NCI-H1436 treated with DMSO at 0.1 percent for 48 hours (cell line): ENCODE measurements around the gene ECHDC1.
"Not testable (repeated sequence)": the region's sequence is repeated elsewhere in the genome, so short reads cannot be mapped to it uniquely, and the experiment has no call there.

Source experiments
- DNase-seq: peaks from one replicate; lab custom pipeline; 2025; lab: John Stamatoyannopoulos, UW

Gene ECHDC1, protein sequence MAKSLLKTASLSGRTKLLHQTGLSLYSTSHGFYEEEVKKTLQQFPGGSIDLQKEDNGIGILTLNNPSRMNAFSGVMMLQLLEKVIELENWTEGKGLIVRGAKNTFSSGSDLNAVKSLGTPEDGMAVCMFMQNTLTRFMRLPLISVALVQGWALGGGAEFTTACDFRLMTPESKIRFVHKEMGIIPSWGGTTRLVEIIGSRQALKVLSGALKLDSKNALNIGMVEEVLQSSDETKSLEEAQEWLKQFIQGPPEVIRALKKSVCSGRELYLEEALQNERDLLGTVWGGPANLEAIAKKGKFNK

DNA sequence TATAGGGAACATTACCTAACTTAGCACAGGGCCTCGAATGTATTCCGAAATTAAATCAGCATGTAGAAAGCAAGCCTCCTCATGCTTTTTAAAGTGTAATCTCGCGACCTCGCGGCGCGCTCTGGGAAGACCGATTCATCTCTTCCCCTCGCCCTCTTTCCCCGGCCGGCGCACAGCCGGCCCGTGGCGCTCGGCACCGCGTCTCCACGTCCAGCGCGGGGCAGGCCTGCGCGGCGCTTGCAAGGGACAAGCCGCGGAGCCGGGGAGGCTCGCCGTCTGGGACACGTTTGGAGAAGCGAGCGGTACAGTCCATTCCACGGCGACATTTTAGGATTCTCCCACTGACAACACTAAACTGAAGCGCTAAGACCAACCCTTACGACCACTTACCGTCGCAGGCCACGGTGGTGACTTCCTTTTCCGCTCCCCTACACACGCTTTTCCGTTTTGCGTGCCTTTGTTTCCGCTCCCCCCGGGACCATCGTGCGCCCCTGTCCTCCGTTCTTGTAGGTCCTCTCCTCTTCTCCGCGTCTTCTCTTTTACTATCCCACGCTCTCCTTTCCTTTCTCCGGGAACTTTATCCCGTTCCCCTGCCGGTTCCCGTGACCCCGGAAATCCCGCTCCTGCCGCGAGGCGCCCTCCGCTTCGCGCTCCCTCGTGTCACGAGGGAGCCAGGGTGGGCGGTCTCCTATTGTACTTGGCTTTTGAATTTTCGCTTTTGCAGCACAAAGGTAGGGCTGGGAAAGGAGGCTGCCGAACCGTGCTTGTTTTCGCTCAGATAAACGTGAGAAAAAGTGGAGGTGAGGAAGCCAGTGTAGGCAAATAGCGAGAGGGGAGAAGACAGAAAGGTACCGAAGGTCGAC lies at the start of gene ECHDC1:
Gene ECHDC1 (minus strand): TSS at position 664 of the 863 bp plus-strand sequence. CDS start 12,581 bp downstream, outside the sequence.
- peak; percentile 6 for DNase-seq

DNA sequence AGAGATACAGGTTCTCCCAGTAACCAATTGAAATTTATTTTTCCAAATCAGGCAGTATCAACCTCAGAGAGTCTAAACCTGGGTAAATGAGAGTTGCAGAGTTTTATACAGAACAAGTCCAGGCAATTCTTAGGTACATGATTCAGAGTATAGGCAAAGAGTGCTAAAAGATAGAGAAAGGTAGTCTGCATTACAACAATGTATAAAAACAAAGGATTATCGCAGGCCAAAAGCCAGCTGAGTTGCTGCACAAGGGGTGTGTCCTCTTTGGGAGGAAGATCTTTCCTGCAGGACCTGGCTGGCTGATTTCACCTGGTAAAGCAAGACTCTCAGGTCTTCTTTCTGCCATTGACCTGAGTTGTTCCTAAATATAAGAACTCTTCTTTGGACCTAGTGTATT lies 48.9 kb upstream of the ECHDC1 start:
- no peak for DNase-seq

DNA sequence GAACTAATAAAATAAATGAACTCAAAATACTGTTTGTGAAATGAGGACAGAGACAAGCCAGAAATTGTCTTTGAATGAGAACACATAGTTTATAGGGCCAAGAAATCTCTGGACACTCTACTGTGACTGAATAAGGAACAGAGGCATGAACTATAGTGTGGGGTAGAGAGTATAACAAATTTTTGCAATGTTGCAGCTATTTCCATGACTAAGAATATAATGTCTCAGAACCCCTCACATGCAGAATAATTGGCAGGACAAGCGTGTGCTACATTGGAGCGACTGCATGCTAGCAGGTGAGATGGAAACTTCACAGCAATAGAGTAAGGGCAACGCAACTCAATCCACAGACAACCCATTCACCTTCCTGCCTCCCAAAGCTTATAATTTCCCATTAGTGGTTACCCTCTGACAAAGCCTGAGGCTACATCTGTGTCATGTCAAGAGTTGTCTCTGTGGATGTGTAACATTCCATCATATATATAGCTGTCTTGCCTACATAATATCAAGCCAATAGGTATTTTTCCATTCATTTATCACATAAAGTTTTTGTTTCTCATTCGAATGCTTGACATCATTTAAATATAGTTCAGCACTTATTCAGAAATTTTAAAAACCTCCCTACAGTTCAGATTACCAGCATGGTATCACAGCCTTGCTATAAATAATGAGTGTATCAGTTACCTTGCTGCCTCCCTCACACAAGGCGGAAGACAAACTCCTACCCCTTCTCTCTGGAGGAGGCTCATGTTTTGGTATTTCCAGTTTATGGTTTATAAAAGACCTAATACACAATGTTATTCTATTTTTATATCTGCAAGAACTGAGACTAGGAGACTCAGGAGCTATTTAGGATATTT lies 47.9 kb upstream of the ECHDC1 start:
- DNase-seq, result no peak

DNA sequence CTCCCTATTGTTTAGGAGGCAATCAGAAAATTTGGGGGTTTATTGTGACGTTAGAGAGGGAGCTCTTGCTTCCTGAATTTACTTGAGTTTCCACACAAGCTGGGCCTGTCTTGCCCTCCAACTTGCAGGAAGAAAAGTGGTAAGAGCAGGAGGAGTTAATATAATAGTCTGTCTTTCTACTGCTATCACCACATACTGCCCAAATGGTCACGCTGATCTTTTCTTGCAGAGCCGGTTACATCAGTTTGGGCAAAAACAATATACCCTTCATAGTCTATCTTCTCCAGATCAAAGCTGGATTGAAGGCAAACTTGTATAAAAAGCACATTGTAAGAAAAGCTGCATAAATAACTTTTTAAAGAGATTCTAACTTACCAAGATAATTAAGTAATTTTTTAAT lies 46.3 kb upstream of the ECHDC1 start:
- DNase-seq, result no peak

DNA sequence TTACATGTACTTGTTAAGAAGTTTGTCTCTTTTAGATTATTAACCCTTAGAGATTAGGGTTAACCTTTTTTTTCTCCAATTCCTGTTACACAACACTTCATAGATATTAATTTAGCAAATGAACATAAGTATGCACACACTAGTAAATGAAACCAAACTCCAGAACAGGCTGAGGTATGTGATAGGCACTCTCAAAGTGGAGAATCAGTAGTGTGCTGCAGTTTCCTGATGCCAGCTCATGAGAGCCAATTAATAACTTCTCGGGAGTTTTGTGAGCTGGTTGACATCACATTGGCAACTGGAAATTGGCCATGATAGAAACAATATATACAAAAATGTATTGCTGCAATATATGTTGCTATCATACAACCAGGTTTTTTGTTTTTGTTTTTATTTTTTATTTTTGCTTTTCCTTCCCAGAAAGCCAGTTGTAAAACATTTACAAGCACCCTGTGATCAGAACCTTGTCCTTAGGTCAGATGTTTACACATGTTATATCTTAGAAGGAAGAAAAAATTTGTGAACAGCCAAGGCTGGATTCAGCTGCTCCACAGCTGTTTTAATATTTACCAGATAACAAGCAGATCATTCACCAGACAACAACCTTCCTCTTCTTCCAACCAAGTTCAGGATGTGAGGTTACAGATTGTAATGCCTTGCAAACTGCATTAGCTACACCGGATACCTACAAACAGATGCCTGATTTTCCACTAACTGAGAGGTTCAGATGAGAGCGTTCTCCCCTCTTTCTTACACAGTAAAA lies 42.4 kb upstream of the ECHDC1 start:
- no peak for DNase-seq

DNA sequence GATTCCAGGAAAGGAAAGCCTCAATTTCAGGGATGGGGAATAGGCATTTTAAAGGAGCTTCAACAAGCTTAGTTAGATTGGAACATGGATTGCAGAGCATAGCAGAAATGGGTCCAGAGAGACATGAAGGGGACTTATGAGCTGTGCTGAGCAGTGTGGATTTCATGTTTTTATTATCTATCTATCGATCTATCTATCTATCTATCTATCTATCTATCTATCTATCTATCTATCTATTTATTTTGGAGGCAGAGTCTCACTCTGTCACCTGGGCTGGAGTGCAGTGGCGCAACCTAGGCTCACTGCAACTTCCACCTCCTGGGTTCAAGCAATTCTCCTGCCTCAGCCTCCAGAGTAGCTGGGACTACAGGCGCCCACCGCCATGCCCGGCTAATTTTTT lies 41.4 kb upstream of the ECHDC1 start:
- DNase-seq, result not testable (repeated sequence)

DNA sequence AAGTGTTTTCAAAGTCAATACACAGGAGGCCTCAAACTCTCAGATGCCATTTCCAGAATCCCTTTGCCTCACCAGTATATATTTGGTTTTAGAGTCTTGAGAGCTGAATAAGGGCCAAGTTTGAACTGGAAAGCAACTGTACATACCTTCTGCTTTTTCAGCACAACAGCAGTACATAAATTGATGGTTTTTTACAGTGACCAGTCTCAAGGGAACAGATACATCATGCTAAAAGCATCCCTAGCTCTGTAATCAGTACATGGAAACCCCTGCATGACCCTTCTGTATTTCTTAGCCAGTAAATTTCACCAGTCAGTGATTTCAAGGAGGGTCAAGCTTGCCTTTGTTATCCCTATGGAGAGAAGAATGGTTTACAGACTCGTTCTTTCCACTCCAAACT lies 40.6 kb upstream of the ECHDC1 start:
- no peak for DNase-seq

DNA sequence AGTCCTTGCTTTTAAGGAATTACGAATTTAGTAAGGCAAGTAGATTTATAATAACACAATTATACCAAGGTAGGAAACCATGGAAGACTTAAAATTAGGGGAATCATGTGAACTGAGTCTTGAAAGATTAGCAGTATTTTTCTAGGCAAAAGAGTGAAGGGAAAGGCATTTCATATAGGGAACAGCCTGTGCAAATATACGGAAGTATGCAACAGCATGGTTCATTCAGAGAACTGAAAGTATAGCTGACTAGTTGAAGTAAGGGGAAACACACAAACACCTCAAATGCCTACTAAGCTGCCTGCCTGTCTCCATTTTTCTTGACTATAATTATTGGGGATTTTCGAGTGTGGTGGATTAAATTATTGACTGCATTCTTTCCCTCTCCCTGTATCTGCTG lies 39.0 kb upstream of the ECHDC1 start:
- no peak for DNase-seq

DNA sequence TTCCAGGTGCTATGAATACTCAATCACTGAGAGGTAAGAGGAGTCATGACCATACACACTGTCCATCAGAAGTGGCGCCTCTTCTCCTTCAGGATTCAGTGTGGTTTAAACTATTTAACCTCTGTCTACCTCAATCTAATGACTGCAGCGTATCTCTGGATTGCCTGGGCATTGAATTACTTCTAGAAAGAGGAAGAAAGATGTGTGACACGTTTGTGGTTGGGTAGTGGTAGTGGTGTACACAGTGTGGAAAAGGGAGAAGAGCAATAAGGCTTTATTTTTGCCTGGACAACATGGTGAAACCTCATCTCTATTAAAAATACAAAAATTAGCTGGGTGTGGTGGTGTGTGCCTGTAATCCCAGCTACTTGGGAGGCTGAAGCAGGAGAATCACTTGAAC lies 38.0 kb upstream of the ECHDC1 start:
- DNase-seq, result no peak

DNA sequence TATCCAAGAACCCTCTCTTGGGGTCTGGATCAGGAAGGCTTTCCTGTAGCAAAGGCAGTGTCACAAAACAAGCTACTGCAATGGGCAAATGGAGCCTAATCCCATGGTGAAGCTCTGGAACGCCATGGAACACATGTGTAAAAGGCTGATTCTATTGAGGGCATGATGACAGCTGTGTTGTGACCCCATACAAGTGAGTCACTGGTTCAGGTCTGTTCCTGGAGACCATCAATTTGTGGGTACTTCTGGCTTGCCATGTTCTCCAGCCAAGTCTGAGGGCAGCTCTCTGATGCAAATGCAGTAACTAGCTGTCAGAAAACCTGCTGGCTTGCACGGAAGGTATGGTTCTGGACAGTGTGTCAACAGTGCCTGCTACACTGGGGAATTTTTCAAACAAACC lies 33.3 kb upstream of the ECHDC1 start:
- DNase-seq, result no peak

DNA sequence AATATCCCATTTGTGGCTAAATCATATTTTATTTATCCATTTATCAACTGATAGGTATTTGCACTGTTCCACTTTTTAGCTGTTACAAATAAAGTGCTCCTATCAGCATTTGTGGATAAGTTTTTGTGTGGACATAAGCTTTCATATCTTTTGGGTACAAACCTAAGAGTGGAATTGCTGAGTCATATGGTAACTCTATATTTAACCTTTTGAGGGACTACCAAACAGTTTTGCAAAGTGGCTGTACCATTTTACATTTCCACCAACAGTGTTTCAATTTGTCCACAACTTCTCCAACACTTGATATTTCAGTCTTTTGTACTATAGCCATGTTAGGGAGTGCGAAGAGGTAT lies 23.6 kb upstream of the ECHDC1 start:
- DNase-seq, result no peak

DNA sequence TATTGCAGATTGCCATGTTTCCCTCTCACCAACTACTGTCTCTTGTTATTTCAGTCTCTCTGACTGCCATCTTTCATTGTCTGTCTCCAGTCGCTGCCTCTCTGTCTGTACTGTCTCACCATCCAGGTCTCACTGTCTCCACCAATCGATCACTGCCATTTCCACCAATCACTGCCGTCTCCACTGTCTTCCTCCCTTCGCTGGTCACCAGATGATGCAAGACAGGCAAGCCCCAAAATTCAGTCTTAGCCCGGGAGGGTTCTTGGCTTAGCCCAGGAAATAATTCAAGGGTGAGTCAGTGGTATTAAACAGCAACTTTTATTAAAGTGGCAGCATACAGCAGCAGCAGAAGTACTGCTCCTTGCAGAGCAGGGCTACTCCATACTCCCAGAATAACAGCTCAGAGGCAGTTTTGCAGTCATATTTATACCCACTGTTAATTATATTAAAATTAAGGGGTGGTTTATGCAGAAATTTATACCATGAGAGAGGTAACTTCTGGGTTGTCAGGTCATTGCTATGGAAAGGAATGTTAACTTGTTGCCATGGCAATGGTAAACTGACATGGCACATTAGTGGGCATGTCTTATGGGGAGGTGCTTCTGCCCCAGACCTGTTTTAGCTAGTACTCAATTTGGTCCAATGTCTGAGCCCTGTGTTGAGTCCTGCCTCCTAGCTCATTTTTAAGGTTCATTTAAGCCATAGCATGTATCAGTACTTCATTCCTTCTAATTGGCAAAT lies 23.0 kb upstream of the ECHDC1 start:
- DNase-seq, result no peak

DNA sequence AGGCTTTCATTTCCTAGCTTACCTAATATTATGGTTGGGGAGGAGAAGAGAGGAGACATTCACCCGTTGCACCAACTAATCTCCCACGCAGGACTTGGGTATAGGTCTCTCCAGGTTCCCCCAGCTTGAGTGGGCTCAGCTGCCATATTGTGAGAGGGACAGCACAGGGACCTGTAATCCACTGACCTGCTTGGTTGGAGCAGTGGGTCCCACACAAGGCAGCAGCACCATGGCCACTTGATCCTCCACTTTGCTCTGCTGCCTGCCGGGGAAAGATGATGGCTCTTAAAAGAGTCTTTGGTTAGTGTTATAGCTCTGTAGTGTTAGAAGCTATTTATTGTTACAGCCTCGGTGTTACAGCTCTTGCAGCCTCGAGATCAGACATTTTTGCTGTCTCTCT lies 22.5 kb upstream of the ECHDC1 start:
- no peak for DNase-seq

DNA sequence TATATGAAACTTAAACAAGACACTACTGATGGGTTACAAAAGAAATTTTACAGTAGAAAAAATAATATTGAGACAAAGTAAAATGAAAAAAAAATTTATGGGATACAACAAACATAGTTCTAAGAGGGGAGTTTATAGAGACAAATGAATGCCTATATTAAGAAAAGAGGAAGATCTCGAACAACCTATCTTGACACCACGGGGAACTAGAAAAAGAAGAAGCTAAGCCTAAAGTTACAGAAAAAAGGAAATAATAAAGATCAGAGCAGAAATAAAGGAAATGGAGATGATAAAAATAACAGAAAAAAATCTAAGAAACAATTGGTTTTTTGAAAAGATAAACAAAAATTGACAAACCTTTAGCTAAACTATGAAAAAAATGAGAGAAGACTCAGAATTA lies 9.1 kb upstream of the ECHDC1 start:
- no peak for DNase-seq

DNA sequence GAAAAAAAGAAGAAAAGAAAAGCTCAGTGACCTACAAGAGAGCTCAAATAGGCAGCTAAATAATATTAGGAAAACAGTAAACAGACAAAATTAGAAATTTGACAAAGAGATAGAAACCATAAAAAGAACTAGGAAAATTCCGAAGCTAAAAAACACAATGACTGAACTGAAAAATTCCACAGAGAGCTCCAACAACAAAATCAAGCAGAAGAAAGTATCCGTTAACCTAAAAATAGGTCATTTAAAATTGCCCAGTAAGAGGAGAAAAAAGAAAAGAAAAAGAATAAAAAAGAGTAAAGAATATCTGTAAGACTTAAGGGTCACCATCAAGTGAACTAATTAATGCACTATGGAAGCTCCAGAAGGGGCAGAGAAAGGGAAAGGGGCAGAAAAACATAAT lies 6.6 kb upstream of the ECHDC1 start:
- DNase-seq, result no peak

DNA sequence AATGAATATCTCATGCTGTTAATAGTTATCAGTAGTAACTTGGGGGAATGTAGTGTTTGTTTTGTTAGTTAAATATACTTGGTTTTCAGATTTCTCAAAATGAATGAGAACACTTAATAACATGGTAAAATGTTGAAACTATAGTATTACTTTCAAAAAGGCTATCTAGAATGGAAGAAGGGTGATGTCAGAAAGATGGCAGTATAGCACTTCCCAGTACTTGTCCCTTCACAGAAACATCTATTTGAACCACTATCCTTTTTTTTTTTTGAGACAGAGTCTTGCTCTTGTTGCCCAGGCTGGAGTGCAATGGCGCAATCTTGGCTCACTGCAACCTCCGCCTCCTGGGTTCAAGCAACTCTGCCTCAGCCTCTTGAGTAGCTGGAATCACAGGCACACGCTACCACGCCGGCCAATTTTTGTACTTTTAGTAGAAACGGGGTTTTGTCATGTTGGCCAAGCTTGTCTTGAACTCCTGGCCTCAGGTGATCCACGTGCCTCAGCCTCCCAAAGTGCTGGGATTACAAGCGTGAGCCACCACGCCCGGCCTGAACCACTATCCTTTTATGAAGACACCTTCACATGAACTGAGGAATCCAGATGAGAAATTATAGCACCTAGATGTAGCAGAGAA lies 4.7 kb upstream of the ECHDC1 start:
- DNase-seq, result no peak

DNA sequence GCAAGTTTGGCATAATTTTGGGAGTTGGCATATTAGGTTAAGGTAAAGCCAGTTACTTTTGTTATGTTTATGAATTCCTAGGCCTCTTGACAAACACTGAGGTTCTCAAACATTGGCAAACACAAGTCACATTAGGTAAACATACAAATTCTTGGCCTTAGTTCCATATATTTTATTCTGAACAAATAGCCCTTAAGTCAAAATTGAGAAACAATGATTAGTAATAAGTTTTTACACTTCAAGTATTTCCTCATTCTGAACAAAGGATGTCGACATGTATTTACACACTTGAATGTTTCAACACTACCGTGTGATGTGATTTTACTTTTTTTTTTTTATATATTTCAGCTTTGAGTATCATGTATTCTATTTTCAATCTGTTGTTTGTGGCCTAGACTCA lies 3.8 kb upstream of the ECHDC1 start:
- DNase-seq, result no peak

DNA sequence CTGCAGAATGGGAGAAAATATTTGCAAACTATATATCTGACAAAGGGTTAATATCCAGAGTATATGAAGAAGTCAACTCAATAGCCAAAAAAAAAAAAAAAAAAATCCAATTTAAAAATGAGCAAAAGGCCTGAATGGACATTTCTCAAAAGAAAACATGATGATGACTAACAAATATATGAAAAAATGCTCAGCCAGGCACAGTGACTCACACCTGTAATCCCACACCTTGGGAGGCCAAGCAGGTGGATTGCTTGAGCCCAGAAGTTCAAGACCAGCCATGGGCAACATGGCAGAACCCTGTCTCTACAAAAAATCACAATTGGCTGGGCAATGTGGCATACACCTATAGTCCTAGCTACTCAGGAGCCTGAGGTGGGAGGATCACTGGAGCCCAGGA lies 2.1 kb upstream of the ECHDC1 start:
- no peak for DNase-seq

DNA sequence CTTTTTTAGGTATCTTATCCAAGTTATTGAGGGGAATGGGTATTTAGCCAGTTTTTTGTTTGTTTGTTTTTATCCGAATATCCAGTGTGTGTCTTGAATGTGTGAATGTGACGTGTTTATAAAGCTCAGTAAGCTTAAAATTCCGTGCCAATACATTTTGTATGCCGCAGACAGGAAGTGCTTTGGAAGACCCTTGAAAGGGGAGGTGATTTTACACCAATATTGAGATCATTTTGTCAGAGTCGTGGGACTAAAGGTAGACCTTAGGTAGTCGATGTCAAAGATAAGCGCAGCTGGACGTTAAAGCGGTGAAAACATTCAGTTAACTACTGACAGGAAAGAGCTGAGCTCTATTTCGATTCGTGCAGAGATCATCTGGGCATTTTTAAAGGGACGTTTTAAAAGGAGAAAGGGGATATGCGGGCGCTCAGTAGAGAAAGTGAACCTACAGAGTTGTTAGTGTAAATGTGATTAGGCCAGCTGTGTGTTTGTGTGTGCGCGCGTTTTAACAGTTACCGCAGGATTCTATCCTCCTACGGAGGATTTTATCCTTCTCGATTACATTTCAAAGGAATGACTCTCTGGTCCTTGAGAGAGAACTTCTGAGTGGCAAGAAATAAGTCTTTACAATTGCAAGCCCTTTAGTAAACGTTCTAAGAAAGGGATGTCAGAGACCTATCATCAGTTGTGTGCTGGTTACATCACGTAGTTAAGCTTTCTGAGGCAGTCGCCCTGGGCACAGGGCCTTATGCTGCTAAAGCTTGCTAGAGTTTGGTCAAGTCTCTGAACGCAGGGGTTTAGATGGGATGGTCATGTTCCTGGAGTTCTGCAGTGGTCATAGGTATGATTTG lies 625 bp upstream of the ECHDC1 start:
- DNase-seq, result no peak
